GM18507 (cell line): ENCODE results near the gene KCNMA1.

Experiments used
- DNase-seq: peaks from one replicate; pipeline ENCODE4 v3.0.0; 2011; ENCODE audit warnings: low read depth; ENCODE audit not compliant: insufficient read length; ENCODE audit errors: extremely low spot score
- FAIRE-seq: peaks from 2 replicates; lab custom pipeline; 2011; peaks lifted over from hg19 to GRCh38; lab: Jason Lieb, UNC

Gene KCNMA1

DNA sequence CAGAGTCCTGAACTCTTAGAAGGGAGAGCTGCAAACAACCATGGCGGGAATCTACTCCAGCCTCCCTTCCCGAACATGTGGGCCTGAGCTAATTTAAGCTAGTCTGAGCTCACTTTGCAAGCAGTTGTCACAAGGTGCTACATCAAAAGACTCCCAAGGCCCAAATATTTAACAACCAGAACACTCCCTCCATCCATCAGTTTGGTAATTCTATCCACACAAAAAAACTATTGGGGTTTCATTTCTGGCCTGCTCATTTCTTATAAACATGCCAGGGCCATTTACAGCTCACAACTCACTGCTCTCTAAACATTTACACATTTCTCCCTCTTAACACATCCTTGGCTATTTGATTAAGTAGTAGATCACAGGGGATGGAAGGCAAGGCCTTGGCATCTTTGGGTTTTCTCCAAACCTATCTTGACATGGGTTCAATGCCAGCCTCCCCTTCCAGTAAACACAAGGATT lies 263.4 kb downstream of the KCNMA1 start:
- DNase-seq (no peak), FAIRE-seq (no peak)

- DNase-seq (no peak), FAIRE-seq (no peak)
These were observed 265.5 kb downstream of the KCNMA1 start for GRCh38 chr10:77371848-77372799.

DNA sequence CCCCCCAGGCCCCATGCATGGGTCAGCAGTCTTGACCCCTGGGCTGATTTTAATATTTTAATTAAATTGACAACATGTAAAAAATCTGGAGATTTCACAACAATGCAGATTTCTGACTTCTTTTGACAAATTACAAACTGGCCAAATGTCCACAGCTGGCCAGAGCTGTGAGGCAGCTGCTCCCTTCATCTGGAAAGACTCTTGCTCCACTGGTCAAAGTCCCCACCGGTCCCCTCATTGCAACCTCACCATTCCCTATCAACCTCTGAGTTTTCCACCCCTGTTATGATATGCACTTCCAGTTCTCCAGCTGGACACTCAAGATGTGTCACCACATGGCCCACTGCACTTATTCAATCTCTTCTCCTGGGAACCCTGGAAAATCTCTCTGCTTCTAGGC lies 266.2 kb downstream of the KCNMA1 start:
- no peak for DNase-seq
- no peak for FAIRE-seq

- DNase-seq (no peak), FAIRE-seq (no peak)
These were observed 269.6 kb downstream of the KCNMA1 start for GRCh38 chr10:77368006-77368405.

GRCh38 chr10:77363210-77363609 lies 274.4 kb downstream of the KCNMA1 start:
- DNase-seq = no peak
- no peak for FAIRE-seq

DNA sequence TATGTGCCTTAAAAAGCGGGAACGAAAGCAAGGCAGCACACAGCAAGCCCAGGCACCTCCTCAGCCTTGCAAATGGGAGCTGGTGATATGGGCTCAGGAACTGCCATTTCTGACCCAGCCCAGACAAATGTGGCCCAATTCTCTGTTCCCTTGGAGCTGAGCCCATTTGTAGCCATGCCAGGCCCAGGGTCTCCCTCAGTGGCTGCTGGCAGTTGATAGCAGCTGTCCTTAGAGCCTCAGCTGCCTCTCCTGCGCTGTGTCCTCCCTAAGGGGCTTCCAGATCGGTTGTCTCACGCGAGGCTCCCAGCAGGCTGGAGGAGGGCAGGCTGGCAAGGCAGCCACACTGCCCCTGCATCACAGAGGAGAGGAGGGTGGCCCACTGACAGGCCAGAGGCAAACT lies 275.8 kb downstream of the KCNMA1 start:
- DNase-seq (no peak), FAIRE-seq (no peak)

DNA sequence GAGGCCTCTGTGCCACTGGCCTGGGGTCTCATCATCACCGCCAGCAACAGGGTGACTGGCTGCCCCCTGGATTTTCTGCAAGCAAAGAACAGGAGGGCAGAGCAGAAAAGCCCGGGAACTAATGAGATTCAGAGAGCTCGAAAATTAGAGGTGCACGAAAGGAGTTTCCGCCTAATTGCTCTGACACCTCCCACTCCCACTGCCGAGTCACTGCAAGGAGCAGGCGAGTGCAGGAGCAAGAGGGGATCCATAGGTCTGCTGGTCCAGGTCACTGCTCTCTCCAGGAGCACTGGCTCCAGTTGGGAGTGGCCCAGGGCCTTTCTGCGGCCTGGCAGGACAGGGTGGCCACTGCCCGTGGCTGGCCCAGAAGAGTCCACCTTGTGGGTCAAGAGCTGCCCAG lies 276.2 kb downstream of the KCNMA1 start:
- no peak for DNase-seq
- no peak for FAIRE-seq

DNA sequence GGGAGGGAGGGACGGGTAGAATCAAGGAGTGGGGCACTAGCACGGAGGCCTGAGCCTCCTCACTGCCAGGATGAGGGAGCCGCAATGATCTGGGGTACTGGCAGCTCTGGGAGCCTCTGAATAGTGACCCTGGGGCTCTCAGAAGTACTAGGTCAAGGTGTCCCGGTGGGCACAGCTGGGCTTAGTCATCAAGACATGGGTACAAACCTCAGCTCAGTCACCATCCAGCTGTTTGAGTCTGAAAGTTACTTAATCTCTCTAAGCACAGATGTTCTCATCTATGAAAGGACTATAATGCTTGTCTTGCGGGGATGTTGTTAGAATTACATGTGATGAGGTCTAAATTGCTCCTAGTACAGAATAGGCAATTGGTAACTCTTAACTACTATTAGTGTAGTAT lies 276.8 kb downstream of the KCNMA1 start:
- FAIRE-seq = no peak

GRCh38 chr10:77359950-77360520 lies 277.6 kb downstream of the KCNMA1 start:
- no peak for FAIRE-seq
- DNase-seq = no peak

More for the DNA sequence above, 276.8 kb downstream of the KCNMA1 start:
- DNase-seq = no peak

- FAIRE-seq (no peak), DNase-seq (no peak)
These were observed 278.3 kb downstream of the KCNMA1 start for GRCh38 chr10:77359287-77359691.

- DNase-seq = no peak
- no peak for FAIRE-seq
These were observed 279.0 kb downstream of the KCNMA1 start for GRCh38 chr10:77358656-77359055.

GRCh38 chr10:77357611-77358310 lies 279.8 kb downstream of the KCNMA1 start:
- no peak for DNase-seq
- FAIRE-seq = no peak

- DNase-seq = no peak
- no peak for FAIRE-seq
These were observed 280.4 kb downstream of the KCNMA1 start for GRCh38 chr10:77357185-77357584.

DNA sequence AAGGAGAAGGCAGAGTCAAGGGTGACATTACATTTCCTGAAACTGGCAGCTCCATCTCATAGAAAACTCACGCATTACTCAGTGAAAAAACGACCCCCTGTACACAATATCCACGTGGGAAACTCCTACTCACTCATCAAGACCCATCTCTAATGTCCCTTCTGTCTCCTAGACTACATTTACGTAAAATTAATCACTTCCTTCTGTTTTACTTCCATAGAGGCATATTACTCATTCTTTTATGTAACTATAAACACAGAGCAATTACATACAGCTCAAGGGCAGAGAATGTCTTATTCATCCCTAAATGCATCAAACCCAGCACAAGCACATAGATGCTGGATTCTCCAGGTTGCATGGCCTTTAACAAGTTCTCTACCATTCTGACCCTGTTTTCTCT lies 281.8 kb downstream of the KCNMA1 start:
- FAIRE-seq (no peak), DNase-seq (no peak)

DNA sequence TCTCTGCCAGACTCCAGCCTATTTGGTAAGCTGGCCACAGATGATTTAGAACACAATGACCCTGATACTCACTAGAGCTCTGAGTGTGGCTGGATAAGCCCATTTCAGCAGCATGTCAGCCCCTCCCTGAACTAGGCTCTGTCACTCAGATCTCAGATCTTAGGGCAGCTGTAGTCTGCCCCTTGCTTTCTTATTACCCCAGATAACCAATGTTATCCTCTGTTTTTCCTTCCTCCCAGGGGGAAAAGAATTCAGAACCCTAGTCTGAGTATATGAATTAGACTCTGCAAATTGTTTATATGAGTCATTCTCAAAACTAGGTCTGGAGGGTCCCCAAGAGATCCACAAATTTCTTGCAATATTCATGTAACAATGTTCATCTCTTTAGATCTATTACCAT lies 286.2 kb downstream of the KCNMA1 start:
- DNase-seq (no peak), FAIRE-seq (no peak)

DNA sequence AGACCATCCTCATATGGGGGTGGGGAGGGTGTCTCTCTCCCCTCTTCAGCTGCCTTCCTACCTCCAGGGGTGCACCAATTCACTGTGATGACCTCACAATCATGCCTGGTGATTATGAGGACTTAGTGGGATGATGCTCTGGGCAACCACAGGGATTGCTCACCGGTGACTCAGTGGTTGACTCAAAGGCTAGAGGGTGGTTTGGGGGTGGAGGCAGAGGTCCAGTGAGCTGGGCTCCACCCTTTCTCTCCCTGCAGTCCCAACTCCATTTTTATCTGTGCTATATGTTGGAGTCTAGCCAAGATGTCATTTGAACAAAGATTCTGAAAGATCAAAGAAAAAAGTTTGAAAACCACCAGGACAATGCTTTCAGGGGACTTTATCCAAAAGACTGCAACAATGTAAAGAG lies 286.9 kb downstream of the KCNMA1 start:
- DNase-seq (no peak), FAIRE-seq (no peak)

GRCh38 chr10:77350134-77350533 lies 287.5 kb downstream of the KCNMA1 start:
- FAIRE-seq (no peak), DNase-seq (no peak)

- DNase-seq = no peak
- no peak for FAIRE-seq
These were observed 288.4 kb downstream of the KCNMA1 start for GRCh38 chr10:77349226-77349625.

- no peak for FAIRE-seq
- DNase-seq = no peak
These were observed 288.9 kb downstream of the KCNMA1 start for GRCh38 chr10:77348751-77349150.

DNA sequence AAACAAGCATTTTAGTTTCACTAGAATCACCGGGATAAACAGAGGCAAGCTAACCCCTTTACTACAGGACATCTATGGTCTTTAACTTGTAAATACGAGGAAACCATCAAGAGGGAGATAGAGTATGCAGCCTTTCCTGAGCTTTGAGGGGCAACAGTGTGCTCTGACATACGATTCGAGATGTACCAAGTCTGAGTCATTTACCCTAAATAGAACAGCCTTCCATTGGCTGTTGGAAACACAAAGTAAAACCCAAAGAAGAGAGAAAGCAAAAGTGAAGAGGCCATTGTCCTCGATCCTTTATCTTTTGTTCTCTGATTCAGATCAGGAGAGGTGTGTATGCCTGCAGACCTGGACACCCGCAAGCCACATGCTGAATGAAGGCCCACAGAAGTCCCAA lies 289.5 kb downstream of the KCNMA1 start:
- DNase-seq (no peak), FAIRE-seq (no peak)
